Effector CD4-positive, alpha-beta T cell (primary cell): ENCODE results near the gene FAM181A.

Source experiments
- DNase-seq: peaks from one replicate; pipeline ENCODE4 v3.0.0-alpha.2; 2020

FAM181A gene

GRCh38 chr14:93951635-93952540, 24.7 kb downstream of the FAM181A start:
- no peak for DNase-seq

DNA sequence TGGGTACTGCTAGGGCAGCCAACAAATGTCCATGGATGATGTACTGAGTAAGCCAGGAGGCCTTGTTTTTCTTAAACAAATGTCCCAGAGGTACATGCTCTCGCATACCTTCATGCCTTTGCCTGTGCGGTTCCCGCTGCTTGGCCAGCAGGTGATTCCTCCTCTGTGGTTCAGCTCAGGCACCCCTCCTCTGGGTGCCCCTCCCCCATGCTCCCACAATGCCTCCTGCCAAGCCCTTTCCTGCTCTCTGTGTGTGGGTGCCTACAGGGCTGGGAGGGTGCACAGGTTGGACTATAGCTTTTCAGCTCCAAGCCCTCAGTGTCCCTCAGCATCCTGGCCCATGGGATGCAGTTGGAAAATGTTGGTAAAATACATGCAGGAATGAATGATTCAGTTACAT, 25.7 kb downstream of the FAM181A start:
- no peak for DNase-seq

DNA sequence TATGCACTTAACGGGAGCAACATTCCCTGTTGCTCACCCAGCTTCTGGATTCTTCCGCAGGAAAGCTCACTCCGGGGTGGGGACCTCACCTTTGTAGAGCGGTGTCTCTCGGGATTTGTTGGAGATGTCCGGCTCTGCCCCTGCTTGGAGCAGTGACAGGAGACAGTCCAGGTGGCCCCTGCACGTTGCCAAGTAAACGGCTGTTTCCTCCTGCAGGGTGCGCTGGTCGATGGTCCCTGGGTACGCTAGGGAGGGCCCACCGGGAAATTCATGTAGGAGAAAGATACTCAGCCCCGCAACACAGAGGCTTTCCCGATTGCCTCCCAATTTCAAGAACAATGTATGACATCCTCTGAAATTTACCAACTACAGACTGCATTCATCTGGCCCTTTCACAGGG, 26.1 kb downstream of the FAM181A start:
- no peak for DNase-seq

- DNase-seq = no peak
Measured at GRCh38 chr14:93953739-93954515, 26.8 kb downstream of the FAM181A start.

- DNase-seq = no peak
Measured at GRCh38 chr14:93954516-93954830, 27.3 kb downstream of the FAM181A start.

- peak; percentile 38 for DNase-seq
Measured at GRCh38 chr14:93954900-93955849, 28.0 kb downstream of the FAM181A start.

DNA sequence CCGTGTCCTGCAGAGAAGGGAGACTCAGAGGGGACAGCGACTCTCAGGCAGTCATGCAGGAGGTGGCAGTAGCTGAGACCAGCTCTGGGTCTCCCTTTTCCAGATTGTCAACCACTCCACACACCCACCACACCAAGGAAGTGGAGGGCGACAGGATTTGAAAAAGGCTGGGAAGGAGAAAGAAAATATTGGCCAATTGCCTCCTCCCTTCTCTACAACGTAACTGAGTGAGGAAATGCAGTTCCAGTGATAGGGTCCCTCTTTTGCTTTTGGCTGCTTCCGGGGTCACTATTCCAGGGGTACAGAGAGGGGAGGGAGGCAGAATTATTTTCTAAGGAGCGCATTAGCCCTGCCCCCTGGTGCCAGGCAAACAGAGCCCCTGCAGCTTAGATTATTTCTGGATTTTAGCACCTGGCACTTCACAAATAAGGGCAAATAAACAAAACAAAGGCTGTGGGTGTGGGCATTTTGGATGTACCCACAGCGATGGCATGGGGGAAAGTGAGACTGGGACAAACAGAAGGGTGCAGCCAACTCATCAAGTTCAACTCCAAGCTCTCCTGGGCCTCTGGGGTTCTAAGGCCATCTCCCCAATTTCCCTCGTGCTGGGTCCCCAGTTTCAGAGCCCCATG, 28.8 kb downstream of the FAM181A start:
- DNase-seq = no peak

GRCh38 chr14:93956514-93957332, 29.6 kb downstream of the FAM181A start:
- no peak for DNase-seq

- no peak for DNase-seq
Measured at GRCh38 chr14:93957333-93957710, 30.2 kb downstream of the FAM181A start.

- no peak for DNase-seq
Measured at GRCh38 chr14:93957751-93958566, 30.8 kb downstream of the FAM181A start.

GRCh38 chr14:93958567-93959238, 31.6 kb downstream of the FAM181A start:
- DNase-seq = no peak

- peak; percentile 88 for DNase-seq
Measured at GRCh38 chr14:93959239-93960107, 32.3 kb downstream of the FAM181A start.

DNA sequence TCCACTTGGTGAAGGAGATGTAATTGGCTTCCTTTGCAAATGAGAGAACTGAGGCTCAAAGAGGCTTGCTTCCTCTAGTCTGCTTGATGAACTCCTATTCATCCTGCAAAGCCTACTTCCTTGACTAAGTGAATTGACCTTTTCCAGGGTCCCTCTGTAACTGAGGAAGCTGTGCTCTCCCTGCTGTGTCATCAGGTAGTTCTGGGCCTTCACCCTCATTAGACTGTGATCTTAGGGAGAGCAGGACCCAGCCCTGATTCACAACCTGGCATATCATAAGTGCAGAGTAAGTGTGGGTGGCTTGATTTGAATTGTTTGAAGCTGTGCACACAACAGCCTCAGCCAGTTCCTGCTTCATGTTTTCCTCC, 32.9 kb downstream of the FAM181A start:
- no peak for DNase-seq

DNA sequence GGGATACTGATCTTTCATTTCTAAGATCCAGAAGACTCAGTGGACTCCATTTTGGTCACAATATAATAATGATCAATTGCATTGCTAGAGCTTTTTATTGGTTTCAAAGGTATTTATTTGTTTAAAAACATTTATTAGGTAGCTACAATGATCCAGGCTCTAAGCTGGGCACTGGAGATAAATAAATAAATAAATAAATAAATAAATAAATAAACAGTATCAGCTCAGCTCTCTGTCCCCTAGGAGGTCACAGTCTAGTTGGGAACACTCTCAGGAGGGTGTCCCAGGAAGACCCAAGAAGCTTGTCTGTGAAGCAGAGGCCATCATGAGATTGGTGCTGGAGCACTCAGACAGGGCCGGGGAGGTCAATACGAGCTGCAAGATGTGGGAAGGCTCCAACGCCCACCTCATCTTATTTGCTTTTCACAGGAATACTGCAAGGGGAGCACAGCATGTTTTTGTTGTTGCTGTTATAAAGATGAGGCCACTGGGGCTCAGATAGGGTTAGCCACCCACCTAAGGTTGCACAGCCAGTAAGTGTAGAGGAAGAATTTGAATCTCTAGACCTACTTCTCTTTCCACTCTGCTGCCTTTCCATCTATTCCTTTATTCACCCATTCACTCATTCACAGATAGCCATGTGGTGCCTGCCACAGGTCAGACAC, 33.8 kb downstream of the FAM181A start:
- no peak for DNase-seq

- DNase-seq = no peak
Measured at GRCh38 chr14:93961620-93962019, 34.5 kb downstream of the FAM181A start.

DNA sequence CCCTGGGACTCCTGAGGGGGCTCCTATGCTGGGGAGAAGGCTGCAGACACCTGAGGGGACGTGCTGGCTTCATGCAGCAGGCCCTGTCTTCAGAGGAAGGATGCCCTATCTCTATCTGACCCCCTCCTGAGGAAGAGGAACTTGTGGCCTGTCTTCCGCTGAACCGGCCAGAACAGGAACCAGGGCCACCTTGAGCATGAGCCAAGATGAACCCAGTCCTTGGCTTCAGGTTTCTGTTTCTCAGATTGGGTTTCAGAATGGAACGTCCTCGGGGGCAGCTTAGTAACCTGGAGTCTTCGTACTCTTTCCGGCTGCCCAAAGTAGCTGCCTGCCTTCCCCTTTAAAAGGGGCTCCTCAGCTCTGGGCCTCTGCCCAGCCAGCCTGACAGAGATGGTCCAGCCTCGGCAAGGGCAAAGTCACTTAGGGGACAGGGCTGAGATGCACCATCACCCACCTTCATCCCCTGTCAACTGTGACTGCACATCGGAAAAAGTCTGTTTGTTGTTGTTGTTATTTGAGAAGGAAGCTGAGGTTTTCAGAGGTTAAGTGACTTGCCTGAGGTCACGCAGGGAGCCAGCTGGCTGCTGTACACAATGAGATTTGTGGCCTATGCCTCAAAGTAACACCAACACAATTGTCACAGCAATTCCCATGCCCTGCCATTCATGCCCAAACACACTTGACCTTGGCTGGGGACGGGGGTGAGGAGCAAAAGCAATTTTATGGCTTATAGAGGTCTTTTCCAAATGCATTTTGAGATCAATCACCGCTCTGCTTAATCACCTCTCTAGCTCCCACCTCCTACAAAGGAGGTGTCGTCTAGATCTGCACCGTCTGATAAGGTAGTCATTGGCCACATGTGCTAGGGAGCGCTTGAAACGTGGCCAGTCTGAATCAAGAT, 35.8 kb downstream of the FAM181A start:
- peak; percentile 41 for DNase-seq

- no peak for DNase-seq
Measured at GRCh38 chr14:93963692-93964091, 36.5 kb downstream of the FAM181A start.
